Lung (tissue), 12 donors: ENCODE data around the gene HMCN2. TPM values are rescaled to one million over a fixed set of nuclear protein-coding genes. Genes with fewer than 3 reads are reported as not detected.
A peak's percentile ranks its signal among the peaks of the same experiment; 100 is the strongest.

Source experiments
- ATAC-seq: fragments of 200-7000 bp; cut with Tn5 transposase; one replicate; pipeline ENCODE4 v1.9.1; 2020; ENCODE audit warnings: moderate number of reproducible peaks; ENCODE audit not compliant: insufficient read depth, low FRiP score
- DNase-seq, 3 donors: peaks; one replicate each; pipeline ENCODE4 v3.0.0-alpha.2; 2013 to 2017
- H3K27ac ChIP-seq, 2 donors: one replicate each; pipeline ENCODE4 v1.5.1; 2013; ENCODE audit warnings: mild to moderate bottlenecking in 2 of 2, moderate library complexity in 2 of 2, control low read depth in 1 of 2, inconsistent platforms in 1 of 2, low read depth in 1 of 2, low read length in 1 of 2
- H3K27me3 ChIP-seq, 3 donors: one replicate each; pipeline ENCODE4 v1.5.1; 2013; ENCODE audit warnings: low read length in 2 of 3; ENCODE audit not compliant: control insufficient read depth in 3 of 3, insufficient read depth in 3 of 3
- H3K36me3 ChIP-seq, 4 donors: one replicate each; pipeline ENCODE4 v1.5.1; 2013; ENCODE audit warnings: low read length in 4 of 4, mild to moderate bottlenecking in 1 of 4, moderate library complexity in 1 of 4; ENCODE audit not compliant: control insufficient read depth in 4 of 4, insufficient read depth in 4 of 4
- H3K4me1 ChIP-seq, 5 donors: one replicate each; pipeline ENCODE4 v1.5.1; 2013; ENCODE audit warnings: low read length in 5 of 5, mild to moderate bottlenecking in 2 of 5, moderate library complexity in 1 of 5; ENCODE audit not compliant: control insufficient read depth in 5 of 5, insufficient read depth in 5 of 5
- H3K4me3 ChIP-seq: one replicate; pipeline ENCODE4 v1.5.1; 2013; ENCODE audit warnings: mild to moderate bottlenecking, control low read depth, moderate library complexity
- H3K9ac ChIP-seq, 2 donors: one replicate each; pipeline ENCODE4 v1.5.1; 2013; ENCODE audit warnings: low read length in 2 of 2, control low read depth in 1 of 2; ENCODE audit not compliant: insufficient read depth in 1 of 2
- H3K9me3 ChIP-seq, 4 donors: one replicate each; pipeline ENCODE4 v1.5.1; 2013; ENCODE audit warnings: low read length in 3 of 4, mild to moderate bottlenecking in 1 of 4, moderate library complexity in 1 of 4; ENCODE audit not compliant: control insufficient read depth in 4 of 4, insufficient read depth in 3 of 4
- WGBS, 2 donors: extraction: QIAGEN DNeasy Blood & Tissue Kit; methylation state at CpG; one replicate each; pipeline ENCODE4 v1.1.7; 2013; 5-methylcytosine and 5-hydroxymethylcytosine counted together
- polyA plus RNA-seq, 2 donors: library from polyadenylated mRNA; stranded (reverse); fragments of 200-250 nt; gene quantifications; one replicate each; pipeline ENCODE4 v1.2.1, GENCODE V29; 2013
- total RNA-seq, 2 donors: library from RNA; depleted of rRNA in 1 of 2; stranded (reverse); fragments of >200 nt in 1 of 2; gene quantifications; one replicate each; pipeline ENCODE4 v1.2.1, GENCODE V29; 2014 to 2021
- TF ChIP-seq, protein P1 (sequence below): IDR thresholded peaks from 2 replicates; pipeline ENCODE4 v1.5.1; 2012; ENCODE audit warnings: mild to moderate bottlenecking; ENCODE audit errors: control extremely low read depth, extremely low read depth
- donor health status: control.
- donor health status: control.
- donor health status: Bipolar disorder and iron deficiency.
- donor health status: healthy.
- donor health status: DM: yes; HTN: yes; CAD: no.

The HMCN2 gene
- total and polyA plus RNA-seq, 4 donors = 2.1 to 5.2 (median 3.7) TPM

DNA sequence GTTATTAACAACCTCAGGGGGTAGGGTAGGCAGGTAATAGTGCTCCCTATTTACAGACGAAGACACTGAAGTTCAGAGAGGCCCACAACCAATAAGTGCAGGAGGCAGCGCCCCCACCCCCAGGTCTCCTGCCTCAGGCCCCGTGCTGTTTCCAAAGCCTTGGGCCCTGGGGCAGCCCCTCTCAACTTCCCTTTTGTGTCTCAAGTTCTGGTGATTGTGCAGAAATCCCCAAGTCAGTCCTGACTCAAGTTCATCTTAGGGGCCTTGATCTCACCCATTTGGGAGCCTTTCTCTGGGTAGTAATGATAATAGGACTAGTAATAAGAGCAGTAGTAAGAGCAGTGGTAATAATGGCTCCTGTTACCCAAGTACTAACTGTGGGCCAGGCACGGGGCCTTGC is 143.7 kb downstream of the HMCN2 start:
- no peaks in the 10 kb centered on the region for H3K27me3 ChIP-seq
- H3K4me1 ChIP-seq = no peaks in the 10 kb centered on the region
- no peak for ATAC-seq
- no peak overlapping the region for H3K9ac ChIP-seq
- TF ChIP-seq, protein P1, sequence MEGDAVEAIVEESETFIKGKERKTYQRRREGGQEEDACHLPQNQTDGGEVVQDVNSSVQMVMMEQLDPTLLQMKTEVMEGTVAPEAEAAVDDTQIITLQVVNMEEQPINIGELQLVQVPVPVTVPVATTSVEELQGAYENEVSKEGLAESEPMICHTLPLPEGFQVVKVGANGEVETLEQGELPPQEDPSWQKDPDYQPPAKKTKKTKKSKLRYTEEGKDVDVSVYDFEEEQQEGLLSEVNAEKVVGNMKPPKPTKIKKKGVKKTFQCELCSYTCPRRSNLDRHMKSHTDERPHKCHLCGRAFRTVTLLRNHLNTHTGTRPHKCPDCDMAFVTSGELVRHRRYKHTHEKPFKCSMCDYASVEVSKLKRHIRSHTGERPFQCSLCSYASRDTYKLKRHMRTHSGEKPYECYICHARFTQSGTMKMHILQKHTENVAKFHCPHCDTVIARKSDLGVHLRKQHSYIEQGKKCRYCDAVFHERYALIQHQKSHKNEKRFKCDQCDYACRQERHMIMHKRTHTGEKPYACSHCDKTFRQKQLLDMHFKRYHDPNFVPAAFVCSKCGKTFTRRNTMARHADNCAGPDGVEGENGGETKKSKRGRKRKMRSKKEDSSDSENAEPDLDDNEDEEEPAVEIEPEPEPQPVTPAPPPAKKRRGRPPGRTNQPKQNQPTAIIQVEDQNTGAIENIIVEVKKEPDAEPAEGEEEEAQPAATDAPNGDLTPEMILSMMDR = no peak
- no peak for DNase-seq
- 67 to 73% methylated on average over 4 of the region's 4 CpGs for WGBS, 2 donors
- no peaks in the 10 kb centered on the region for H3K36me3 ChIP-seq
- no peak overlapping the region for H3K4me3 ChIP-seq
- H3K27ac ChIP-seq = no peak overlapping the region
- peaks cover 0 to 4% (median 0%) of the 10 kb centered on the region in 4 donors for H3K9me3 ChIP-seq

DNA sequence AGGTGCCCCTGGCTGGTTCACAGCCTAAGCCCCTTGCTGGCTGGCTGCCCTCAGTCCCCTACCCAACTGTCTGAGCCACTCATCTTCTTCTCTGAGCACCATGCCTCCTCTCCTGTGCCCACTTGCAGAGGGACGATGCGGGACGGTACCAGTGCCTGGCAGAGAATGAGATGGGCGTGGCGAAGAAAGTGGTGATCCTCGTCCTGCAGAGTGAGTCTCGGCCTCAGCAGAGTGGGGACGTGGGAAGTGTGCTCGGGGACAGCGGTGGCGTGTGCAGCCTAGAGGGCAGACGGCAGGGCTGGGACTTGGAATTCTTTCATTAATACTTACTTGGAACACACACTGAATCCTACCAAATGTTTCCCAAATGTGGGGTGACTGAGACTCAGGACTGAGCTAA is 144.9 kb downstream of the HMCN2 start:
- Histone ChIP-seq H3K9ac (no peak overlapping the region), H3K36me3 (no peaks in the 10 kb centered on the region), H3K27me3 (no peaks in the 10 kb centered on the region), H3K9me3 (peaks cover 0 to 4% (median 0%) of the 10 kb centered on the region in 4 donors), H3K4me3 (no peak overlapping the region), H3K4me1 (no peaks in the 10 kb centered on the region), H3K27ac (no peak overlapping the region)
- TF ChIP-seq, protein P1 = no peak
- DNase-seq = no peak
- WGBS, 2 donors = 81 to 82% methylated on average over 12 of the region's 12 CpGs
- no peak for ATAC-seq

DNA sequence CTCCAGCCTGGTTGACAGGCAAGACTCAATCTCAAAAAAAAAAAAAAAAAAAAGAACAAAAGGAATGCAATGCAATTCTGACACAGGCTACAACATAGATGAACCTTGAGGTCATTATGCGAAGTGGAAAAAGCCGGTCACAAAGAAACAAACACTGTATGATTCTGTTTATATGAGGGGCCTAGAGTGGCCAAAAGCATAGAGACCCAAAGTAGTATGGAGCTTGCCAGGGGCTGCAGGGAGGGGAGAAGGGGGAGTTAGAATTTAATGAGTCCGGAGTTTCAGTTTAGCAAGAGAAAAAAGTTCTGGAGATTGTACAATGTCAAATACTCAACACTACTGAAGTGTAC is 146.0 kb downstream of the HMCN2 start:
- Histone ChIP-seq H3K4me1 (no peaks in the 10 kb centered on the region), H3K27ac (no peak overlapping the region), H3K4me3 (no peak overlapping the region), H3K27me3 (no peaks in the 10 kb centered on the region), H3K36me3 (no peaks in the 10 kb centered on the region), H3K9me3 (peaks cover 0 to 4% (median 0%) of the 10 kb centered on the region in 4 donors), H3K9ac (no peak overlapping the region)
- ATAC-seq (no peak), DNase-seq (peak in 2 of 3 donors; percentile 85 to 91)
- TF ChIP-seq, protein P1 = no peak
- 59 to 61% methylated on average over 3 of the region's 3 CpGs for WGBS, 2 donors

DNA sequence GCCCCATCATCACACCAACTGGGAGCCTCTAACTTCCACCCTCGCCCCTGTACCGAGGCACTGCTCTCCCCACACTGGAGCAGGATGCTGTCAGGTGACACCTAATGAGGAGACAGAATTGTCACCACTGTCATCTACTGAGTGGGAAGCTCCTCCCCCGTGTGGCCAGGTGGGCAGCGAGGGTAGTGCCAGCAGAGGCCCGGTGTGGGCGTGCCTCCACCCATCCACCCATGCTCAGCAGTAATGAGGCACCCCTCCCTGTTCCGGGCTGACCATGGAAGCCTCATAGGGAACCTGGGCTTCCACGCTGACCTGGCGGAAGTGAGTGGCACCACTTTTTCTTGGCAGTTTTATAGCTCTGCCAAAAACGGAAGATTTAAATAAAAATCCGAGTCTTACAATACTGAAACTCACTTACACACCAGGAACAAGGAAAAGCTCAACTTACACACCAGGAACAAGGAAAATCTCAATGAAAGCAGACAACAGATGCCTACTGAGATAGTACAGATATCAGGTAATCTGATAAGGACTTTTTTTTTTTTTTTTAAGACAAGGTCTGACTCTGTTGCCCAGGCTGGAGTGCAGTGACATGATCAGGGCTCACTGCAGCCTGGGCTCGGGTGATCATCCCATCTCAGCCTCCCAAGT is 148.6 kb downstream of the HMCN2 start:
- TF ChIP-seq, protein P1 = no peak
- Histone ChIP-seq H3K27ac (no peak overlapping the region), H3K36me3 (no peaks in the 10 kb centered on the region), H3K27me3 (no peaks in the 10 kb centered on the region), H3K9me3 (peaks cover 0 to 2% (median 0%) of the 10 kb centered on the region in 4 donors), H3K4me3 (no peak overlapping the region), H3K4me1 (no peaks in the 10 kb centered on the region), H3K9ac (no peak overlapping the region)
- ATAC-seq (no peak), DNase-seq (no peak)
- 90 to 92% methylated on average over 12 of the region's 12 CpGs for WGBS, 2 donors
